ENCODE results near the gene TGFBR3. TPM values are rescaled to one million over a fixed set of nuclear protein-coding genes. Genes with fewer than 3 reads are reported as not detected.

TGFBR3 gene
- total and polyA plus RNA-seq, 2 of the 4 experiments (the other 2 are of a cell fraction), result 3.0 to 11.3 TPM

DNA sequence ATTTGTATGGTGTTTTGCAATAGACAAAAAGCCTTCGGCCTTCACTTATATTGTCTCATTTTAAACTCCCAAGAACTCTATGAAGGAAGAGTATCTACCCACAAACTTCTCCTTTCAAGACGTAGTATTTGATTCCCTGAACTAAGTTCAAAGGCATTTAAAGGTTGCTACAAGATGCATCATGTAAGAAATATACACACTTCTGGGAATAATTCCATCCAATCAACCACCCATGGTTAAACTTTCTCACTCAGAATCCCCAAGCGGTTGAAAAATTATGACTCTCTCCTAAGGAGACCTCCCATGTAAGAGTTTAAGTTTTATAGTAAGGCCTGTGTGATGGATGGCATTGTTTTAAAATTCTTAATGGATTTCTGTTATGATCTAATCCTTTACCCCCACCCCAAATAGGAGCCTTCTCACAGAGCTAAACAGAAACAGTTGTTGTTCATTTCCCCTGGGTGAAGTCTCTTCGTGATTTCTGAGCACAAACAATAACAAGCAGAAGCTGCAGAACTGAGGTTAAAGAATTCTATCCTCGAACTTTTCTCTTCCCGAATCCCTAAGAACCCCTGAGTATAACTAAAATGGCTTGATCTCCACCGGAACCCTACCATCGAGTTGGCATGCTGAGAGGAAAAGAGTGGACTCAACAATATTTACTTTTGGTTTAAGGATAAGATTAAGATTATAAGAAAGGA is 185.0 kb downstream of the TGFBR3 start:
- dilution Hi-C loops (cut with HindIII; ENCODE audit: low sequenced_read_pairs, unreplicated experiment) (no loop called here), intact Hi-C loops (cut with micrococcal nuclease) (loop anchor here (5.0 kb wide), 1 partner anchor 189 kb away; no protein-coding TSS in a partner anchor), in situ Hi-C loops (cut with MboI; ENCODE audit: low sequenced_read_pairs) (no loop called here)
- no peak overlapping the region; a peak in 2 of 4 replicates for H4K8ac ChIP-seq (ENCODE audit: low read depth in 2 of 2, low read length in 2 of 2)
- H3K23ac ChIP-seq (ENCODE audit: low read depth, low read length), result no peak overlapping the region
- ChIA-PET POLR2A (ENCODE audit: unreplicated experiment) (no interaction called here), CTCF (interaction anchor here (0.6 kb wide), 1 partner anchor 8 kb away, joined by 3 read pairs; no protein-coding TSS in a partner anchor)
- H2BK120ac ChIP-seq (ENCODE audit: low read depth, low read length), result no peak overlapping the region
- ATAC-seq (ENCODE audit: low read depth), result no peak
- no peak overlapping the region for H4K91ac ChIP-seq (ENCODE audit: insufficient read depth, low read depth, low read length)
- no peaks in the 10 kb centered on the region; a peak in 1 of 4 replicates for H3K79me1 ChIP-seq (ENCODE audit: low read depth in 1 of 2, low read length in 2 of 2)
- H3K9ac ChIP-seq (ENCODE audit: low read depth, low read length), result no peak overlapping the region
- peak; percentile 24 for DNase-seq
- no peak overlapping the region; the same call in 2 of the 3 replicates for H2BK15ac ChIP-seq (ENCODE audit: low read depth, low read length)
- no peaks in the 10 kb centered on the region for H3K9me3 ChIP-seq (ENCODE audit: control insufficient read depth, insufficient read depth, low read length)
- no peaks in the 10 kb centered on the region for H4K20me1 ChIP-seq (ENCODE audit: insufficient read depth, low read length)
- H2AK5ac ChIP-seq (ENCODE audit: low read depth, low read length), result no peak overlapping the region
- no peak overlapping the region for H3K18ac ChIP-seq (ENCODE audit: low read depth, low read length)
- no peak overlapping the region for H4K5ac ChIP-seq (ENCODE audit: low read depth, low read length)
- H3K27me3 ChIP-seq (ENCODE audit: control insufficient read depth, insufficient read depth, low read length), result no peaks in the 10 kb centered on the region
- H2AFZ ChIP-seq (replicated peaks; ENCODE audit: low read length, poor library complexity), result no peak overlapping the region
- no peak overlapping the region for H3K56ac ChIP-seq (ENCODE audit: extremely low read depth, insufficient read depth, low read length)
- H2BK20ac ChIP-seq (ENCODE audit: low read depth, low read length), result no peak overlapping the region
- H3K9me1 ChIP-seq (ENCODE audit: insufficient read depth, low read length), result no peaks in the 10 kb centered on the region
- peaks cover 17% of the 10 kb centered on the region for H3K4me1 ChIP-seq (ENCODE audit: control insufficient read depth, insufficient read depth, low read length)
- peaks cover 2% of the 10 kb centered on the region; the same call in 1 of the 2 replicates for H3K36me3 ChIP-seq (ENCODE audit: control insufficient read depth, insufficient read depth, low read length)
- H3K4me3 ChIP-seq (ENCODE audit: insufficient read depth, low read depth, low read length), result no peak overlapping the region
- peak overlapping the region; percentile 11; the same call in 1 of the 2 replicates for H3K4ac ChIP-seq (ENCODE audit: low read depth, low read length)
- no peak overlapping the region for H2AK9ac ChIP-seq (replicated peaks; ENCODE audit: low read depth, low read length, poor library complexity)
- H3K4me2 ChIP-seq (ENCODE audit: low read depth, low read length), result no peak overlapping the region
- BruUV-seq (replicated peaks), result no TSS peak
- H3K14ac ChIP-seq (replicated peaks; ENCODE audit: low read depth, low read length), result no peak overlapping the region
- no peak overlapping the region for H3K27ac ChIP-seq (ENCODE audit: insufficient read depth, low read length)
- H2BK5ac ChIP-seq (ENCODE audit: low read depth, low read length, poor library complexity, severe bottlenecking), result no peak overlapping the region
- WGBS, 2 experiments (ENCODE audit: extremely low coverage in 2 of 2, insufficient read length in 1 of 2), result no CpG with 5 or more reads among the region's 8 CpGs
- no peak for TF ChIP-seq SMC3 (IDR thresholded peaks at IDR 0.05; ENCODE audit: low read depth, low read length)
- TF ChIP-seq RAD21 (IDR thresholded peaks at IDR 0.05; ENCODE audit: low read length), result no peak
- TF ChIP-seq, protein P1, sequence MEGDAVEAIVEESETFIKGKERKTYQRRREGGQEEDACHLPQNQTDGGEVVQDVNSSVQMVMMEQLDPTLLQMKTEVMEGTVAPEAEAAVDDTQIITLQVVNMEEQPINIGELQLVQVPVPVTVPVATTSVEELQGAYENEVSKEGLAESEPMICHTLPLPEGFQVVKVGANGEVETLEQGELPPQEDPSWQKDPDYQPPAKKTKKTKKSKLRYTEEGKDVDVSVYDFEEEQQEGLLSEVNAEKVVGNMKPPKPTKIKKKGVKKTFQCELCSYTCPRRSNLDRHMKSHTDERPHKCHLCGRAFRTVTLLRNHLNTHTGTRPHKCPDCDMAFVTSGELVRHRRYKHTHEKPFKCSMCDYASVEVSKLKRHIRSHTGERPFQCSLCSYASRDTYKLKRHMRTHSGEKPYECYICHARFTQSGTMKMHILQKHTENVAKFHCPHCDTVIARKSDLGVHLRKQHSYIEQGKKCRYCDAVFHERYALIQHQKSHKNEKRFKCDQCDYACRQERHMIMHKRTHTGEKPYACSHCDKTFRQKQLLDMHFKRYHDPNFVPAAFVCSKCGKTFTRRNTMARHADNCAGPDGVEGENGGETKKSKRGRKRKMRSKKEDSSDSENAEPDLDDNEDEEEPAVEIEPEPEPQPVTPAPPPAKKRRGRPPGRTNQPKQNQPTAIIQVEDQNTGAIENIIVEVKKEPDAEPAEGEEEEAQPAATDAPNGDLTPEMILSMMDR (conservative IDR thresholded peaks at IDR 0.05; ENCODE audit: low read depth, low read length), result no peak
- TF ChIP-seq, protein P2, sequence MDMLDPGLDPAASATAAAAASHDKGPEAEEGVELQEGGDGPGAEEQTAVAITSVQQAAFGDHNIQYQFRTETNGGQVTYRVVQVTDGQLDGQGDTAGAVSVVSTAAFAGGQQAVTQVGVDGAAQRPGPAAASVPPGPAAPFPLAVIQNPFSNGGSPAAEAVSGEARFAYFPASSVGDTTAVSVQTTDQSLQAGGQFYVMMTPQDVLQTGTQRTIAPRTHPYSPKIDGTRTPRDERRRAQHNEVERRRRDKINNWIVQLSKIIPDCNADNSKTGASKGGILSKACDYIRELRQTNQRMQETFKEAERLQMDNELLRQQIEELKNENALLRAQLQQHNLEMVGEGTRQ (IDR thresholded peaks at IDR 0.05; ENCODE audit: low read depth, low read length), result no peak
- TF ChIP-seq NFE2L2 (IDR thresholded peaks at IDR 0.05; ENCODE audit: low read depth, low read length), result no peak
- TF ChIP-seq MAZ (IDR thresholded peaks at IDR 0.05; ENCODE audit: borderline replicate concordance, low read depth, low read length), result no peak
- no peak for TF ChIP-seq RCOR1 (IDR thresholded peaks at IDR 0.05; ENCODE audit: insufficient replicate concordance, low read length)
- no peak for TF ChIP-seq RFX5 (IDR thresholded peaks at IDR 0.05; ENCODE audit: low read depth, low read length)
- TF ChIP-seq FOS (IDR thresholded peaks at IDR 0.05; ENCODE audit: low read depth, low read length), result no peak
- no peak for TF ChIP-seq CHD1 (IDR thresholded peaks at IDR 0.05; ENCODE audit: low read depth, low read length)
- TF ChIP-seq, protein P3, sequence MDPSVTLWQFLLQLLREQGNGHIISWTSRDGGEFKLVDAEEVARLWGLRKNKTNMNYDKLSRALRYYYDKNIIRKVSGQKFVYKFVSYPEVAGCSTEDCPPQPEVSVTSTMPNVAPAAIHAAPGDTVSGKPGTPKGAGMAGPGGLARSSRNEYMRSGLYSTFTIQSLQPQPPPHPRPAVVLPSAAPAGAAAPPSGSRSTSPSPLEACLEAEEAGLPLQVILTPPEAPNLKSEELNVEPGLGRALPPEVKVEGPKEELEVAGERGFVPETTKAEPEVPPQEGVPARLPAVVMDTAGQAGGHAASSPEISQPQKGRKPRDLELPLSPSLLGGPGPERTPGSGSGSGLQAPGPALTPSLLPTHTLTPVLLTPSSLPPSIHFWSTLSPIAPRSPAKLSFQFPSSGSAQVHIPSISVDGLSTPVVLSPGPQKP (IDR thresholded peaks at IDR 0.05; ENCODE audit: borderline replicate concordance, low read depth, low read length), result no peak
- no peak for TF ChIP-seq MXI1 (IDR thresholded peaks at IDR 0.05; ENCODE audit: borderline replicate concordance, low read depth, low read length)
- no peak for TF ChIP-seq CEBPB (IDR thresholded peaks at IDR 0.05; ENCODE audit: low read depth, low read length)
- no peak for TF ChIP-seq POLR2A (IDR thresholded peaks at IDR 0.05; ENCODE audit: low read depth, low read length)
- TF ChIP-seq MAFK (IDR thresholded peaks at IDR 0.05; ENCODE audit: low read depth, low read length), result no peak
